Activated CD4-positive, alpha-beta T cell treated with anti-CD3 and anti-CD28 coated beads, Interleukin-2, amount 10 ng/mL, durations not matched to agents 24 days and 14 days (primary cell): ENCODE results near the gene PDZD4. TPM values are rescaled to one million over a fixed set of nuclear protein-coding genes. Genes with fewer than 3 reads are reported as not detected.
A peak's percentile ranks its signal among the peaks of the same experiment; 100 is the strongest.

Experiments used
- DNase-seq: peaks from one replicate; pipeline ENCODE4 v3.0.0; 2022
- H3K27ac Mint-ChIP-seq: one replicate; pipeline ENCODE4 v1.8.0; 2022; ENCODE audit warnings: mild to moderate bottlenecking, mixed read lengths
- H3K27me3 Mint-ChIP-seq: one replicate; pipeline ENCODE4 v1.8.0; 2022; ENCODE audit warnings: mixed read lengths
- H3K36me3 Mint-ChIP-seq: one replicate; pipeline ENCODE4 v1.8.0; 2022; ENCODE audit warnings: low read depth, mild to moderate bottlenecking, mixed read lengths
- H3K4me1 Mint-ChIP-seq: one replicate; pipeline ENCODE4 v1.8.0; 2021; ENCODE audit warnings: mixed read lengths
- H3K4me3 Mint-ChIP-seq: one replicate; pipeline ENCODE4 v1.8.0; 2022; ENCODE audit warnings: mild to moderate bottlenecking, moderate library complexity, mixed read lengths
- H3K9me3 Mint-ChIP-seq: one replicate; pipeline ENCODE4 v1.8.0; 2021; ENCODE audit warnings: mixed read lengths
- intact Hi-C: fragments of 100-400 bp; cut with micrococcal nuclease; formaldehyde crosslinking; loops from one replicate; pipeline ENCODE4 v1.15.1; 2023
- total RNA-seq: library from RNA; stranded (reverse); gene quantifications from 2 replicates; pipeline ENCODE4 v1.2.3, GENCODE V29; 2022

Gene PDZD4
- total RNA-seq, 1 donor from 2014 or later = 0.58 TPM

GRCh38 chrX:153844509-153845082, 14.3 kb upstream of the PDZD4 start:
- DNase-seq = no peak
- intact Hi-C loops = no loop called here
- Mint-ChIP-seq H3K4me1 (no peaks in the 10 kb centered on the region), H3K9me3 (no peaks in the 10 kb centered on the region), H3K27ac (no peak overlapping the region), H3K4me3 (no peak overlapping the region), H3K36me3 (no peaks in the 10 kb centered on the region), H3K27me3 (peaks cover 27% of the 10 kb centered on the region)

GRCh38 chrX:153836921-153837320, 6.6 kb upstream of the PDZD4 start:
- Mint-ChIP-seq H3K27ac (no peak overlapping the region), H3K9me3 (no peaks in the 10 kb centered on the region), H3K36me3 (no peaks in the 10 kb centered on the region), H3K27me3 (peaks cover 21% of the 10 kb centered on the region), H3K4me3 (no peak overlapping the region), H3K4me1 (no peaks in the 10 kb centered on the region)
- no peak for DNase-seq
- intact Hi-C loops = no loop called here

- H3K4me3 Mint-ChIP-seq = no peak overlapping the region
- no peak for DNase-seq
- H3K27me3 Mint-ChIP-seq = peaks cover 23% of the 10 kb centered on the region
- H3K36me3 Mint-ChIP-seq = no peaks in the 10 kb centered on the region
- intact Hi-C loops = no loop called here
- no peaks in the 10 kb centered on the region for H3K4me1 Mint-ChIP-seq
- H3K27ac Mint-ChIP-seq = no peak overlapping the region
- no peaks in the 10 kb centered on the region for H3K9me3 Mint-ChIP-seq
Measured at GRCh38 chrX:153832728-153833127, 2.4 kb upstream of the PDZD4 start.

- H3K4me1 Mint-ChIP-seq = peaks cover 3% of the 10 kb centered on the region
- intact Hi-C loops = no loop called here
- no peaks in the 10 kb centered on the region for H3K36me3 Mint-ChIP-seq
- H3K27ac Mint-ChIP-seq = no peak overlapping the region
- H3K27me3 Mint-ChIP-seq = peaks cover 33% of the 10 kb centered on the region
- H3K4me3 Mint-ChIP-seq = peak overlapping the region; percentile 35
- H3K9me3 Mint-ChIP-seq = no peaks in the 10 kb centered on the region
- no peak for DNase-seq
Measured at GRCh38 chrX:153831429-153832150, 1.2 kb upstream of the PDZD4 start.

- no peak for DNase-seq
- Mint-ChIP-seq H3K36me3 (no peaks in the 10 kb centered on the region), H3K27me3 (peaks cover 33% of the 10 kb centered on the region), H3K4me1 (peaks cover 3% of the 10 kb centered on the region), H3K27ac (no peak overlapping the region), H3K9me3 (no peaks in the 10 kb centered on the region), H3K4me3 (no peak overlapping the region)
- intact Hi-C loops = no loop called here
Measured at GRCh38 chrX:153830640-153831428, 490 bp upstream of the PDZD4 start.

GRCh38 chrX:153829549-153829798, 870 bp downstream of the PDZD4 start:
- intact Hi-C loops = no loop called here

GRCh38 chrX:153828723-153829548, 1.4 kb downstream of the PDZD4 start:
- H3K4me3 Mint-ChIP-seq = no peak overlapping the region
- no peaks in the 10 kb centered on the region for H3K36me3 Mint-ChIP-seq
- H3K27ac Mint-ChIP-seq = no peak overlapping the region
- H3K27me3 Mint-ChIP-seq = peaks cover 33% of the 10 kb centered on the region
- no peaks in the 10 kb centered on the region for H3K9me3 Mint-ChIP-seq
- H3K4me1 Mint-ChIP-seq = peaks cover 3% of the 10 kb centered on the region
- no peak for DNase-seq
- intact Hi-C loops = no loop called here

More at GRCh38 chrX:153829549-153829798, 870 bp downstream of the PDZD4 start:
- no peaks in the 10 kb centered on the region for H3K9me3 Mint-ChIP-seq
- no peak overlapping the region for H3K4me3 Mint-ChIP-seq
- peaks cover 3% of the 10 kb centered on the region for H3K4me1 Mint-ChIP-seq
- no peak overlapping the region for H3K27ac Mint-ChIP-seq
- peaks cover 32% of the 10 kb centered on the region for H3K27me3 Mint-ChIP-seq
- no peaks in the 10 kb centered on the region for H3K36me3 Mint-ChIP-seq
- no peak for DNase-seq

GRCh38 chrX:153828308-153828707, 2.0 kb downstream of the PDZD4 start:
- Mint-ChIP-seq H3K9me3 (no peaks in the 10 kb centered on the region), H3K27ac (no peak overlapping the region), H3K27me3 (peaks cover 36% of the 10 kb centered on the region), H3K4me1 (peaks cover 3% of the 10 kb centered on the region), H3K4me3 (no peak overlapping the region), H3K36me3 (no peaks in the 10 kb centered on the region)
- no peak for DNase-seq
- intact Hi-C loops = no loop called here

GRCh38 chrX:153827903-153828302, 2.4 kb downstream of the PDZD4 start:
- DNase-seq = no peak
- Mint-ChIP-seq H3K4me3 (no peak overlapping the region), H3K9me3 (no peaks in the 10 kb centered on the region), H3K27me3 (peaks cover 36% of the 10 kb centered on the region), H3K36me3 (no peaks in the 10 kb centered on the region), H3K4me1 (peaks cover 3% of the 10 kb centered on the region), H3K27ac (no peak overlapping the region)
- intact Hi-C loops = no loop called here

- no peak overlapping the region for H3K27ac Mint-ChIP-seq
- H3K27me3 Mint-ChIP-seq = peaks cover 32% of the 10 kb centered on the region
- H3K4me1 Mint-ChIP-seq = peaks cover 10% of the 10 kb centered on the region
- DNase-seq = no peak
- no peak overlapping the region for H3K4me3 Mint-ChIP-seq
- intact Hi-C loops = no loop called here
- no peaks in the 10 kb centered on the region for H3K36me3 Mint-ChIP-seq
- no peaks in the 10 kb centered on the region for H3K9me3 Mint-ChIP-seq
Measured at GRCh38 chrX:153827016-153827415, 3.3 kb downstream of the PDZD4 start.

- peaks cover 24% of the 10 kb centered on the region for H3K27me3 Mint-ChIP-seq
Measured at GRCh38 chrX:153825042-153825441, 5.3 kb downstream of the PDZD4 start.

GRCh38 chrX:153824348-153824747, 6.0 kb downstream of the PDZD4 start:
- intact Hi-C loops = loop anchor here (5.0 kb wide), 1 partner anchor 53 kb away; no protein-coding TSS in a partner anchor
- no peak overlapping the region for H3K27ac Mint-ChIP-seq
- no peaks in the 10 kb centered on the region for H3K36me3 Mint-ChIP-seq
- H3K27me3 Mint-ChIP-seq = peaks cover 27% of the 10 kb centered on the region
- H3K9me3 Mint-ChIP-seq = no peaks in the 10 kb centered on the region
- peaks cover 14% of the 10 kb centered on the region for H3K4me1 Mint-ChIP-seq
- no peak for DNase-seq
- no peak overlapping the region for H3K4me3 Mint-ChIP-seq

More at GRCh38 chrX:153825042-153825441, 5.3 kb downstream of the PDZD4 start:
- H3K27ac Mint-ChIP-seq = no peak overlapping the region
- no peak overlapping the region for H3K4me3 Mint-ChIP-seq
- peaks cover 14% of the 10 kb centered on the region for H3K4me1 Mint-ChIP-seq
- H3K9me3 Mint-ChIP-seq = no peaks in the 10 kb centered on the region
- DNase-seq = no peak
- intact Hi-C loops = no loop called here
- no peaks in the 10 kb centered on the region for H3K36me3 Mint-ChIP-seq

GRCh38 chrX:153821066-153821465, 9.3 kb downstream of the PDZD4 start:
- DNase-seq = no peak
- Mint-ChIP-seq H3K36me3 (no peaks in the 10 kb centered on the region), H3K27ac (no peak overlapping the region), H3K4me1 (peaks cover 22% of the 10 kb centered on the region), H3K9me3 (no peaks in the 10 kb centered on the region), H3K27me3 (peaks cover 13% of the 10 kb centered on the region), H3K4me3 (no peak overlapping the region)
- intact Hi-C loops = loop anchor here (5.0 kb wide), 1 partner anchor 56 kb away; no protein-coding TSS in a partner anchor
